DND-41 (cell line): ENCODE measurements around the gene ARFIP1.

Source experiments
- CTCF ChIP-seq: IDR thresholded peaks from 2 replicates; pipeline ENCODE4 v1.5.1; 2012; ENCODE audit warnings: borderline replicate concordance, low read length, moderate library complexity, mild to moderate bottlenecking; ENCODE audit not compliant: poor library complexity, severe bottlenecking; ENCODE audit errors: extremely low read depth
- EZH2 ChIP-seq: IDR thresholded peaks from 3 replicates; pipeline ENCODE4 v1.6.1; 2012; ENCODE audit warnings: borderline replicate concordance, low read depth, mild to moderate bottlenecking, moderate library complexity, low read length, inconsistent platforms; ENCODE audit not compliant: severe bottlenecking

DNA sequence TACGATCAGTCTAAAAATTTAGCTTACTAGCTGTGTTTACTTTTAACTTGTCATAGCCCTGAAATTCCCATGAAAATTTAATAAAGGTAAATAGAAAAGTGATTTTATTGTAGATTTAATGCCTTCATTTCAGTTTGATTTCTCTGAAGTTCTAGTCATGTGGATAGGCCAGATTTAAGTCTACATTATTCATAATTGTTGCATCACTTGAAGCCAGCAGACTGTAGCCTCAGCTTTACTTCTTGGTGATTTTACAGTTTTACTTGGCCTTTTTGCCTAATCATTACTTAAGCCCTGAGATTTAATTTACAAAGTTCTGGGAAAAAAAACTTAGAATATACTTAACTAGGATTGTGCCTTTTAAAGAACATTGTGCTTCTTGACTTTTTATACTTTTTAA is 82.9 kb downstream of the ARFIP1 start:
- no peak for TF ChIP-seq CTCF
- no peak for TF ChIP-seq EZH2
